BE2C (cell line): Measurements from ENCODE around the gene FBXL13.

Experiments
- DNase-seq: peaks from one replicate; pipeline ENCODE4 v3.0.0-alpha.2; 2020
- H3K27me3 ChIP-seq: fragments of 250-450 bp; sonication (Bioruptor Pico); 2 replicates; pipeline ENCODE4 v1.5.1; 2020; ENCODE audit warnings: mild to moderate bottlenecking
- H3K36me3 ChIP-seq: fragments of 250-450 bp; sonication (Bioruptor Pico); 2 replicates; pipeline ENCODE4 v1.5.1; 2020; ENCODE audit warnings: mild to moderate bottlenecking
- H3K4me1 ChIP-seq: fragments of 250-450 bp; sonication (Bioruptor Pico); 2 replicates; pipeline ENCODE4 v1.5.1; 2020
- H3K4me3 ChIP-seq: 2 replicates; pipeline ENCODE4 v1.5.1; 2011; ENCODE audit warnings: low read depth, low read length
- H3K9me3 ChIP-seq: fragments of 250-450 bp; sonication (Bioruptor Pico); 2 replicates; pipeline ENCODE4 v1.5.1; 2020
- CTCF ChIP-seq: IDR thresholded peaks from 2 replicates; pipeline ENCODE4 v1.5.1; 2012; ENCODE audit warnings: mild to moderate bottlenecking, low read depth, low read length

The FBXL13 gene

DNA sequence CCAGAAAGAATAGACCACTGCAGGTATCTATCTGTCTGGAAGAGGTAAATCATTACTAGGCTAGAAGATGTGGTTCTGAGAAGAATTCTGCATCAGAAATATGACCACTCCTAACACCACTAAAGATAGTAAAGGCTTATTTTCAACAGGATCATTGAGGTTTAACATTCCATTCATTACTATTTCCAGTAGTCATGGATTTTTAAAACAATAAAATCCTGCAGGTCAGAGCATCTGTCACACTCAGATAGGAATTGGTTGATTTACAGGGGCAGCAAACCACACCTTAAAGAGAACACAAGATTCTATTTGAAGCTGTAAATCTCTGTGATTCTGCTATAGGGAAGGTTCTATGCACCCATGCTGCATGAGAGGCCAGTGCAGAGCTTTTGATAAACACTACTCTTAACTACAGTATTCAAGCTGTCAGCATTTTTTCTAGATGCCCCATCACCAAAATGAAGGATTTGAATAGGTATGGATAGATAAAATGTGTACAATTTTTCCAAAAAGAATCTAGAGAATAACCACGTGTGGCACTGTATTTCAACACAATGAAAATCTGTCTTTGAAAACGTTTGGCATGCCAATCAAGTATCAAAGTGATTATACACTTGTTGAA is 147.2 kb downstream of the FBXL13 start:
- H3K4me3 ChIP-seq, result no peak overlapping the region
- no peak for TF ChIP-seq CTCF
- no peaks in the 10 kb centered on the region; the same call in 1 of the 2 replicates for H3K4me1 ChIP-seq
- H3K27me3 ChIP-seq, result no peaks in the 10 kb centered on the region
- no peak for DNase-seq
- H3K9me3 ChIP-seq, result no peaks in the 10 kb centered on the region
- H3K36me3 ChIP-seq, result no peaks in the 10 kb centered on the region

DNA sequence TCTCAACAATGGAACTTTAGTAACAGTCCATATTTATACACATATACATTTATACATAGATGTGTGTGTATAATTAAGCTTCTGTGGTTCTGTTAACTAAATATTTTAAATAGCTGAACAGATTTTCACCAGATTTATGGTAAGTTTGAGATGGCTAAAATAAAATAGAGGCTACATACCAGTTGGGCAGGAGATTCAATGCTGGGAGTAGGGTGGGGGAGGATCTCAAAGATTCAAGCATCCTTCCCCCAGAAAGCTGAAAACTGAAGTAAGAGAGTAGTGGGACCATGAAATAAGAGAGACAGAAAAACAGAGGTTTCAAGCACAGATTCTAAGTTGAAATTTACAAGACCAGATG is 147.8 kb downstream of the FBXL13 start:
- no peaks in the 10 kb centered on the region; the same call in 1 of the 2 replicates for H3K4me1 ChIP-seq
- DNase-seq, result no peak
- H3K36me3 ChIP-seq, result no peaks in the 10 kb centered on the region
- no peak overlapping the region for H3K4me3 ChIP-seq
- H3K9me3 ChIP-seq, result no peaks in the 10 kb centered on the region
- H3K27me3 ChIP-seq, result no peaks in the 10 kb centered on the region
- TF ChIP-seq CTCF, result no peak

DNA sequence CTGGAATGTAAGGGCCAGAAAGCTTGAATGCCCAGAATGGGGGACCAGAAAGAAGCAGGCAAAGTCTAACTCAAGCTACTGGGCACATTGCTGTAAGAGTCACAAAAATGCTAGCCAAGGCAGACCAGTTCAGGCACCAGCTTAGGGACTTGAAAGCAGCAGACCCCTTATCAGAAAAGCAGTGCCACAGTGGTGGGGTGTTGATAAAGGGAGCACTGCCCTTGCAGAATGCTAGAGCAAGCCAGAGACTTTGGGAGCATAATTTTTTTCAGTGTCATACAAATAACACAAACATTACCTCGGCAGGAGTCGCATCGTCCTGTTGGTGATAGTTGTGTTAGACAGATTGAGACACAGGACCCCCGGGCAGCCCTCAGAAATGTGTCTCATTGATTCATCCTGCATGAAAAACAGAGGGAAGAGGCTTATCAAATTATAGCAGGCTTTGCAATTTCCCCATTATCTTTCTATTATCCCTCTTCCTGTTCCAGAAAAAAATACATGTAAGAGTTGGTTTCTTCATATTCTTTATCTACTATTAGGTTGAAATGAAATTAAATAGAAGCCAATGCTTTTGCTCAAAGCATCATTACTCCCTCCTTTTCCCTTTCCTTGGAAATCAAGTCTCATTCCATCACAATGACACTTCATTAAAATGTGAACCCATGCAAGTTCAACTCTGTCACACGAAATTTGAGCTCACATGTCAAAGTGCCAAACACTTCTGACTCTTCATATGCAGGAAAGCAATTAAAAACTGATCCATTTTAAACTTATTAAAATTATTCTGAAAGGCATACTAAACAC is 148.4 kb downstream of the FBXL13 start:
- no peak for TF ChIP-seq CTCF
- no peak overlapping the region for H3K4me3 ChIP-seq
- peak; percentile 28 for DNase-seq
- no peaks in the 10 kb centered on the region; the same call in 1 of the 2 replicates for H3K4me1 ChIP-seq
- H3K36me3 ChIP-seq, result no peaks in the 10 kb centered on the region
- H3K9me3 ChIP-seq, result no peaks in the 10 kb centered on the region
- H3K27me3 ChIP-seq, result no peaks in the 10 kb centered on the region

DNA sequence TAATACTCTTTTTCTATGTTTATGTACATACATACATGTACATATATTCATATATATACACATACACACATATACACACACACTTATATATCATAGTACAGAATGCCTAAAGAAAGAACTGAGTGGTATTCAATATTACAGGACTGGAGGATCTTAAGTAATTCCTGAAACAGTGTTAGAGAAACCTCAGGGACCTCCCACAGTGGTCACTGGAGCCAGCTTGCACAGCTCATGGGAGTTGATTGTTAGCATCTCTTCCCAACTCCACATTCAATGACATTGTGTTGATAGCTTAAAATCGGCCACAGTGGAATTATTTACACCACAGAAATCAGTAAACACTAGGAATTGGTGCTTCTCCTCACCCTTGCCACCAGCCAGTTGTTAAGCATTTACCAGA is 155.8 kb downstream of the FBXL13 start:
- TF ChIP-seq CTCF, result no peak
- no peak for DNase-seq
- Histone ChIP-seq H3K4me1 (no peaks in the 10 kb centered on the region), H3K4me3 (no peak overlapping the region), H3K9me3 (no peaks in the 10 kb centered on the region), H3K36me3 (no peaks in the 10 kb centered on the region), H3K27me3 (no peaks in the 10 kb centered on the region)

DNA sequence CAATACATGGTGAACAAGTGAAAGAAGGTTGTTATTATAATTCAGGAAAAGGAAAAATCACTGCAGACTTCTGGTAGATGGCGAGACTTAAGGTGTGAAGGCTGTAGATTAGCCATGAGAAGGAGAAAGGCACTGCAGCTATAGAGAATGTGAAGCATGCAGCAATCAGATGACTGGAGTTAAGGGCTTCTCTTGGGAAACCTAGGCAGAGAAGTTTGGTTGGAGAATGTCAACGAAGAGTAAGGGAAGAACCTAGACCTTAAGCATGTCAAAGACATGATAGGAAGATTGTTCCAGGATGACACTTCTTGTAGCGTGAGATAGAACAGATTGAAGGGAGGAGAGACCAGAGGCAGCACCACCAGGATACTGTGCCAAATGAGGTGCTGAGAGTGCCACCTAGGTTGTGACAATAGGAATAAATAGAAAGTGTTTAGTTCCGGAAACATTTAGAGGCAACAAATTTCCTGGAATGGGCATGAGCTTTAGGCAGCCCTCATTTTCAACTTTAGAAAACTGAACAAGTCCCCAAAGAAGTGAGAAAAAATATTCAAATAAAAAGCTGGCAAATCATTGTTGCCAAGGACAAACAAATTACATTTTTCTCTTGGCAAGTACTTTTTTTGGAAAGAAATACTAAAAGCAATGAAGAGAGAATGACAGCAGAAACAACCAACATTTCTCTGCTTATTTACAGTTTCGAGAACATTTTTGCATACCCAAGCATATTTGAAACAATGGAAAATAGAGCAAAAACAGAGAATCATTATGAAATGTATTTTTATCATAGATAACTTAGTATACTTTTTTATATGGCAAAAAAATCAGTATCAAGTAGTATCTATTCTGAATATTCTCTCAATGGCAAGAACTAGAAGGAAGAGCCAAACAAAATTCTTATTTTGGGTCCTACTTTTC is 156.9 kb downstream of the FBXL13 start:
- TF ChIP-seq CTCF, result no peak
- no peaks in the 10 kb centered on the region for H3K4me1 ChIP-seq
- H3K27me3 ChIP-seq, result no peaks in the 10 kb centered on the region
- no peaks in the 10 kb centered on the region for H3K36me3 ChIP-seq
- no peaks in the 10 kb centered on the region for H3K9me3 ChIP-seq
- DNase-seq, result no peak
- H3K4me3 ChIP-seq, result no peak overlapping the region
